C4-2B (cell line): Measurements from ENCODE around the gene SHF.
A peak's percentile ranks its signal among the peaks of the same experiment; 100 is the strongest.

Source experiments
- H3K27ac ChIP-seq: fragments of 450-650 bp; 2 replicates; pipeline ENCODE4 v1.5.1; 2017
- ZFX ChIP-seq: fragments of 450-650 bp; IDR thresholded peaks from 2 replicates; pipeline ENCODE4 v1.6.1; 2017
- TF ChIP-seq, protein P1 (sequence below): fragments of 450-650 bp; conservative IDR thresholded peaks from 2 replicates; pipeline ENCODE4 v1.5.1; 2017; ENCODE audit warnings: mild to moderate bottlenecking

The SHF gene

DNA sequence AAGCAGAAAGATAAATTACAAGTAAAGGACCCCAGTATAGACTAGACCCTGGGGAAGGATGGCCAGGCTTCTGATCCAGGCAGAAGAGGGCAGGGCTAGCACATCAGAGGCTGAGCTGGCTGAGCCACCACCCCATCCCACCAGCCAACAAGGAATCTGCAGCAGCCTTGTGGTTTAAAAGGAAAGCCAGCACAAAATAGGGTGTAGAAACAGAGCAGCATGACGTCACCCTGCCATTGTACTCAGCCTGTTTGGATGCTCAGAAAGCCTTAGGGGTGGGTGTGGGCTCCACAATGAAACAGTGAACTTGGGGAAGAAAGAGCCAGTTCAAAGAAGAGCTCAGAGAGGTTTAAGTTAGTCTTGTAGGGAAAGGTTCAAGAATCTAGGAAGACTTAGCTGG, 29.8 kb downstream of the SHF start:
- TF ChIP-seq, protein P1, sequence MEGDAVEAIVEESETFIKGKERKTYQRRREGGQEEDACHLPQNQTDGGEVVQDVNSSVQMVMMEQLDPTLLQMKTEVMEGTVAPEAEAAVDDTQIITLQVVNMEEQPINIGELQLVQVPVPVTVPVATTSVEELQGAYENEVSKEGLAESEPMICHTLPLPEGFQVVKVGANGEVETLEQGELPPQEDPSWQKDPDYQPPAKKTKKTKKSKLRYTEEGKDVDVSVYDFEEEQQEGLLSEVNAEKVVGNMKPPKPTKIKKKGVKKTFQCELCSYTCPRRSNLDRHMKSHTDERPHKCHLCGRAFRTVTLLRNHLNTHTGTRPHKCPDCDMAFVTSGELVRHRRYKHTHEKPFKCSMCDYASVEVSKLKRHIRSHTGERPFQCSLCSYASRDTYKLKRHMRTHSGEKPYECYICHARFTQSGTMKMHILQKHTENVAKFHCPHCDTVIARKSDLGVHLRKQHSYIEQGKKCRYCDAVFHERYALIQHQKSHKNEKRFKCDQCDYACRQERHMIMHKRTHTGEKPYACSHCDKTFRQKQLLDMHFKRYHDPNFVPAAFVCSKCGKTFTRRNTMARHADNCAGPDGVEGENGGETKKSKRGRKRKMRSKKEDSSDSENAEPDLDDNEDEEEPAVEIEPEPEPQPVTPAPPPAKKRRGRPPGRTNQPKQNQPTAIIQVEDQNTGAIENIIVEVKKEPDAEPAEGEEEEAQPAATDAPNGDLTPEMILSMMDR = no peak
- TF ChIP-seq ZFX = no peak
- H3K27ac ChIP-seq = no peak overlapping the region

DNA sequence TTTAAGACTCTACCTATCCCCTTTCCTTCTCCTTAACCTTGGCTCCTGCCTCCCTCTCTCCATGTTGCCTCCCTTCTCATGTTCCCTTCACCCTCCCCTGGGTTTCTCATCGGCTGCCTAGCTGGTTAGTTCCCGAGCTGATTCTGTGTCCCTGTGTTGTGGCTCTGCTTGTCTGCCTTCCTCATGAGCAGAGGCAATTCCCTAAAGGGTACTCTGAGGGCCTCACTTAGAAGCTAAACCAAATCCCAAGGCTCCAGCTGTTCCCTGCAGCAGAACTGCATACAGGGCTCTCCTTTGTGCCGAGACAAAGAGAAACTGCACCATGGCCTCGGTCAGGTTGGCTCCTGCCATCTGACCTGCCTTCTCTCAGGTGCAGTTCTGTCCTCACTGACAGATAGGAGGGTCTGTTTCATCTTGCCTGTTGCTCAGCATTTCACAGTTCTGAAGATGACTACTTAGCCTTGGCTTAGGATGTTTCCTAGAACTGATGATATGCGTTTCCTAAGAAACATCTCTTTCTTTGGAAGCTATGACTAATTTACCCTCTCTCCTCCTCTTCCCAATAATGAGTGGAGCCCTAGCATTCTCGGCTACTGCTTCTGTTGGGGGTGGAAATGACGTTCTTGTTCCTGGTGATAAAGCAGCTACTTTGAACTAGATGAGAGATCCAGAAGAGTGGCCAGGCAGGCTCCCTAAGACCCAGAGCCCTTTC, 30.9 kb downstream of the SHF start:
- no peak for TF ChIP-seq ZFX
- TF ChIP-seq, protein P1 = no peak
- H3K27ac ChIP-seq = no peak overlapping the region

DNA sequence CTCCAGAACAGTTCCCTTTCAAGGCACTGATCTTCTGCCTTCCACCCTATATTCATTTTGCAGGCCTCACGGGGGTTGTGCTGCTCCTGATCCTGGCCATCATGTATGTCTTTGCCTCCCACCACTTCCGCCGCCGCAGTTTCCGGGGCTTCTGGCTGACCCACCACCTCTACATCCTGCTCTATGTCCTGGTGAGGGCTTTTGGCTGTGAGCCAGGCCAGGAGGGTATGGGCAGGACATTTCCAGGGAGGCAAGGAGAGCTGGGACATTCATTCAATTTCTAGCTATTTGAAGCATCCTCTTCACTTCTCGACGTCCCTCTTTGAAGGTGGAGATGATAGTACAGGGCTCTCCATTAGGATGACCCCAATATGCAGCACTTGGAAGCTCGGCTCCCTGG, 32.0 kb downstream of the SHF start:
- TF ChIP-seq, protein P1 = no peak
- no peak for TF ChIP-seq ZFX
- H3K27ac ChIP-seq = no peak overlapping the region

DNA sequence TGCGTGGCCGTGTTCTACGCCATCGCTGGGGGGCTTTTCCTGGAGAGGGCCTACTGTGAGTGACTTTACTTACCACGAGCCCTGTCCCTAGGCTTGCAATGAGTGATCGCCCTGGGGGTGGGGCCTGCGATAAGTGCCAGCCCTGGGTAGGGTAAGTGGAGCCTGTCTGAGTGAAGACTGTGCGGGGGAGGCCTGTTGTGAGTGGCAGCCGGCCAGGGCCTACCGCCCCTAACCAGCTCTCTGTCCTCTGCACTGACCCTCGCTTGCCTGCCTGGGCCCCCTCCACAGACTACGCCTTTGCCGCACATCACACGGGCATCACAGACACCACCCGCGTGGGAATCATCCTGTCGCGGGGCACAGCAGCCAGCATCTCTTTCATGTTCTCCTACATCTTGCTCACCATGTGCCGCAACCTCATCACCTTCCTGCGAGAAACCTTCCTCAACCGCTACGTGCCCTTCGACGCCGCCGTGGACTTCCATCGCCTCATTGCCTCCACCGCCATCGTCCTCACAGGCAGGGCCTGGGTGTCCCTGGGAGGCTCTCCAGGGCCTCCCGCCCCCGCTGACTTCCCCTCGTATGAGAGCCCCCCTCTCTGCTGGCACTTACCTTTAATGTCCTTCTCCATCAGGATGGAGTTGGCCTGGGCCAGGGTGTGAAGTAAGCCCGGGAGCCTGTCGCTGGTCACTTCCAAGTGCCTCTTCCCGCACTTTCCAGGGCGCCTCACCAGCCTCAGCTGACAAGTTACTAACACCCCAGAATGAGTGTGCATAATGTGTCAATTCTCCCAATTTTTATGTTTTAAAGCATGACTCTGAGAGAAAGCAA, 35.6 kb downstream of the SHF start:
- TF ChIP-seq ZFX = no peak
- TF ChIP-seq, protein P1 = no peak

DNA sequence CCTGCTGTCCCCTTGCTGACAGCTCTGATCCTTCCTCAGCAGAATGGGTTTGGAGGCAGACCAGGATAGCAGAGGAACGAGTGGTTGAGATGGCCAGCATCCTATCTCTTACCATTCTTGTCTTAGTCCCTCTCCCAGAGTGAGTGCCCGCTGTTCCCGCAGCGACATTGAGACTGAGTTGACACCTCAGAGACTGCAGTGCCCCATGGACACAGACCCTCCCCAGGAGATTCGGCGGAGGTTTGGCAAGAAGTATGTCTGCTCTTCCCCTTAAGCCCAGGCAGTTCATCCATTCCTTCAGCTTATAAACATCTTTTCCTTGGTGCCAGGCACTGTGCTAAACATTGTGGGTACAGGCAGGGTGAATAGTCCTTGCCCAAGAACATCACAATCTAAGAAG, 36.8 kb downstream of the SHF start:
- H3K27ac ChIP-seq = no peak overlapping the region
- no peak for TF ChIP-seq ZFX
- TF ChIP-seq, protein P1 = no peak

More for the DNA sequence above, 35.6 kb downstream of the SHF start:
- no peak overlapping the region for H3K27ac ChIP-seq

DNA sequence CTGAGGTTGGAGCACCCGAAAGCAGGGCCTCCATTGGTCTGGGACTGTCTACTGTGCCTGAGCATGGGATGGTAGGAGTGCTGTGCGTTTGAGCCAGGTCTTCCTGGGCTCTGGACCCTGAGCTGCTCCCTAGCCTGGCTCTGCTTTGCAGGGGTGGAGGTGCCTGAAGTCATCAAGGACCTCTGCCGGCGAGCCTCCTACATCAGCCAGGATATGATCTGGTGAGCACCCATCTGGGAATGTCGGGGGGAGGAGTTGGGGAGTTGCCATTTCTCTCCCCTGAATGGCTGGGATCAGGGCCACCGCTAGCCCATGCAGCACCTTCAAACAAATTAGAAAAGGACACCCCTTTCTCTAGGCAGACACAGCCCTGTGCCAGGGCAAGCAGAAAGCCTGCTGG, 37.3 kb downstream of the SHF start:
- H3K27ac ChIP-seq = no peak overlapping the region
- TF ChIP-seq, protein P1 = no peak
- no peak for TF ChIP-seq ZFX

DNA sequence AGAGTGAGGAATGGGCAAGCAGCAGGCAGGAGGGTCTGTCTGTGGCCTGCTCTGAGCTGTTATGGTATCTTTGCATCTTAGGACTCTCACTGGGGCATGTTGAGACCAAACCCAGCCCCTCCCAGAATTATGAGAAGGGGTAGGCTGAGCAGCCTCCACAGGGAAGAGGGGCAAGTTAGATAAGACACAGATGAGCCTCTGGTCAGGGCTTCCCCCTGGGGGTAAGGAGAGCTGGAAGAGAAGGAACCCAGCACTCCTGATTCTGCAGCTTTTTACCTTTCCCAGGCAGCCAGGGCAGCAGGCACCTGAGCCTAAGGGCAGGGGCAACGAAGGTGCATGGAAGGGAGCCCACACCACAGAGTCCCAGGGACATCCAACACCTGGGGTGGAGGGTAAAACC, 38.7 kb downstream of the SHF start:
- H3K27ac ChIP-seq = 0 out of 2 replicates have a peak overlapping the region, but pooled peaks have one; percentile 1
- TF ChIP-seq, protein P1 = no peak
- no peak for TF ChIP-seq ZFX
